ENCODE results near the gene KANSL1L. TPM values are rescaled to one million over a fixed set of nuclear protein-coding genes. Genes with fewer than 3 reads are reported as not detected.

KANSL1L gene, protein sequence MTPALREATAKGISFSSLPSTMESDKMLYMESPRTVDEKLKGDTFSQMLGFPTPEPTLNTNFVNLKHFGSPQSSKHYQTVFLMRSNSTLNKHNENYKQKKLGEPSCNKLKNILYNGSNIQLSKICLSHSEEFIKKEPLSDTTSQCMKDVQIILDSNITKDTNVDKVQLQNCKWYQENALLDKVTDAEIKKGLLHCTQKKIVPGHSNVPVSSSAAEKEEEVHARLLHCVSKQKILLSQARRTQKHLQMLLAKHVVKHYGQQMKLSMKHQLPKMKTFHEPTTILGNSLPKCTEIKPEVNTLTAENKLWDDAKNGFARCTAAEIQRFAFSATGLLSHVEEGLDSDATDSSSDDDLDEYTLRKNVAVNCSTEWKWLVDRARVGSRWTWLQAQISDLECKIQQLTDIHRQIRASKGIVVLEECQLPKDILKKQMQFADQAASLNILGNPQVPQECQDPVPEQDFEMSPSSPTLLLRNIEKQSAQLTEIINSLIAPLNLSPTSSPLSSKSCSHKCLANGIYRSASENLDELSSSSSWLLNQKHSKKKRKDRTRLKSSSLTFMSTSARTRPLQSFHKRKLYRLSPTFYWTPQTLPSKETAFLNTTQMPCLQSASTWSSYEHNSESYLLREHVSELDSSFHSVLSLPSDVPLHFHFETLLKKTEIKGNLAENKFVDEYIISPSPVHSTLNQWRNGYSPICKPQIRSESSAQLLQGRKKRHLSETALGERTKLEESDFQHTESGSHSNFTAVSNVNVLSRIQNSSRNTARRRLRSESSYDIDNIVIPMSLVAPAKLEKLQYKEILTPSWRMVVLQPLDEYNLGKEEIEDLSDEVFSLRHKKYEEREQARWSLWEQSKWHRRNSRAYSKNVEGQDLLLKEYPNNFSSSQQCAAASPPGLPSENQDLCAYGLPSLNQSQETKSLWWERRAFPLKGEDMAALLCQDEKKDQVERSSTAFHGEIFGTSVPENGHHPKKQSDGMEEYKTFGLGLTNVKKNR
- 96.4 TPM for total RNA-seq

DNA sequence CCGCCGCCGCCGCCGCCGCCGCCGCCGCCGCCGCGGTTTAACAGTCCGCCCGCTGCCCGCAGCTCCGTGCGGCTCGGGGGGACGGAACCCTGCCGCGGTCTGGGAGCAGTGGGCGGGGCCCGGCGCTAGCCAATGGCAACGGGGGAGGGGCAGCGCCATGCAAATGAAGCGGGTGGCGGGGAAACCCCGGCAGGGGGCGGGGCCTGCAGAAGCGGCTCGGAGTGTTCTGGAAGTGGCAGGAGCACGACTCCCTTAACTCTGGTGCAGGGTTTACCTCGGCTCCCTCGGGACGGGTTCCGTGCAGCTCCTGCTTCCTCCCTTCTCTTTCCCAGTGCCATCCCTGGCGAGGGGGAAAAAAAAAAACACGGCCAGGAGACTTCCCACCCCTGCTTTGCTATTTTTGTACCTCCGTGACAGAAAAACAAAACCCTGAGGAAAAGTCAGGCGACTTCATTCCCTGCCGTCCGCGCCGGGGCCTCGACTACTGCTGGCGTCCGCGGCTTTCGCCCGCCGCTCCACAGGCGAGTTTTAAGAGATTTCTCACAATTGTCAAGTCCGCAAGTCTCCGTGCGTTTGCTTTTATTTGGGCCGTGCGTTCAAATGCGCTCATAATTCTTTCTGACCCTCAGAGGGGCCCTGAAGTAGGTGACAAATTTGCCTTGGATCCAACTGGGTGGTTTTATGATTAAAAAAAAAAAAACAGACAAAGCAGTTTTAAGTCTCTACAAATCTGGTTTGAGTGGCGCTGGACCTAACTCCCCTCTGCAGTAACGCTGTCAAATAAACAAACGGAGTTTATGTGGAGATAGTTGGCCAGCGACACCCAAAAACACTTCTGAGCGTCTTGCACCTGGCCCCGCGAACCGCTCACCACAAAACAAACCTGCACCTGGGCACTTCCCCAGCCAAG is at the start of gene KANSL1L:
KANSL1L (minus strand) TSS at position 101 of the 910 bp plus-strand sequence. CDS start 16,827 bp downstream, outside the sequence.

DNA sequence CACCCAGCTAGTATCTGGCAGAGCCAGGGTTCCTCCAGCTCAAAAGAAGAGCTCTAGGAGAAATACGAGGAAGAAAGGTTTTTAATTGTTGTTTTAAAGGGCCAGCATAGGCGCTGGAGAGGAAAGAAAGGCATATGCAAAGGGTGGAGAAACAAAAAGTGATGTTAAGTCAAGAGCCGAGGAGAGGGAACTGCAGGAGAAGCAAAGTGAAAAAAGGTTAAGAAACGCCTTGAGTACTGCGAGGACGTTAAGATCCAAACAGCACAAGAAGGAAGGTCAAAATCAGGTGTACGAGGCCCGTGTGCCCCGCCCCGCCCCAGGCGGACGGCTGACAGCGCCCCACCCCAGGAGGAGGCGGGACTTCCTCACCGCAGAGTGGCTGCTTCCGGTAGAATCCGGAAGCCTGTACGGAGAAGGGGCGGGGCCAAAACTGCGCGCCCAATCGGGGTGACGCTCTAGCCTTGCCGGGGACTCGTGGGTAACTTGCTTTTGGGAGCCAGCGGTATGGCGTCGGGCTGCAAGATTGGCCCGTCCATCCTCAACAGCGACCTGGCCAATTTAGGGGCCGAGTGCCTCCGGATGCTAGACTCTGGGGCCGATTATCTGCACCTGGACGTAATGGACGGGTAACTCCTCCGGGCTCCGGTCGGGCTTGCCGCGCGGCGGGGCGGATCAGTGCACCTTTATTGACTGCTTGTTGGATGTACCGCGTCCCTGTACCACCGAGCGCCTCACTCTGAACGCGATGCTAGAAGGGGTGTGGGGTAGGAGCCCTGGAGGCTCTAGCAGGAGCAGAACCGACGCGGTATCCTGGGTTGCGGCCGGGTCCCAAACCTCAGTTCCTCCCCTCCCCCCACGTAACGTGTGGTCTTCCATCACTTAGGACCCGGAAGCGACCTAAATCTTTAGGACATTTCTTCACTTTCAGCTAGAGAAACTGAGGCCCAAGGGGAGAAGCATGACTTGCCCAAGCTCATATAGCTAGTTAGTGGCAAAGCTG is 168.8 kb downstream of the KANSL1L start, which contains the start of gene RPE:
RPE (plus strand) TSS at position 481 of the 1,000 bp plus-strand sequence; CDS start at position 505, 24 bp downstream.

Other genes starting within 250 kb of the KANSL1L start
- gene RPE, start 168.8 kb downstream of the KANSL1L start, total RNA-seq: 106 TPM
- 11.0 TPM for gene ACADL, start 54.0 kb upstream of the KANSL1L start, total RNA-seq
- gene MYL1, start 143.8 kb upstream of the KANSL1L start, total RNA-seq: not detected

Data from parietal lobe (tissue), 1 donor.